KMS-11 (cell line): ENCODE results near the gene HTT.

Experiments used
- H2AFZ ChIP-seq: fragments of 200-600 bp; sonication (generic); 2 replicates; pipeline ENCODE4 v1.6.1; 2016; ENCODE audit warnings: antibody characterized with exemption, mixed run types, low read depth
- H3K27ac ChIP-seq: fragments of 200-600 bp; sonication (generic); 2 replicates; pipeline ENCODE4 v1.6.1; 2016; ENCODE audit warnings: mild to moderate bottlenecking, mixed run types
- H3K27me3 ChIP-seq: fragments of 200-600 bp; sonication (generic); 2 replicates; pipeline ENCODE4 v1.6.1; 2017; ENCODE audit warnings: mild to moderate bottlenecking, low read depth, mixed run types, moderate library complexity; ENCODE audit not compliant: insufficient read depth
- H3K36me3 ChIP-seq: fragments of 200-600 bp; sonication (generic); 2 replicates; pipeline ENCODE4 v1.6.1; 2017; ENCODE audit warnings: mild to moderate bottlenecking, mixed run types; ENCODE audit not compliant: insufficient read depth
- H3K4me1 ChIP-seq: fragments of 200-600 bp; sonication (generic); 2 replicates; pipeline ENCODE4 v1.6.1; 2016; ENCODE audit warnings: mild to moderate bottlenecking, low read depth, mixed run types; ENCODE audit not compliant: poor library complexity, severe bottlenecking
- H3K4me2 ChIP-seq: fragments of 200-600 bp; sonication (generic); 2 replicates; pipeline ENCODE4 v1.7.0; 2016; ENCODE audit warnings: mild to moderate bottlenecking, mixed run types
- H3K4me3 ChIP-seq: fragments of 200-600 bp; sonication (generic); IDR thresholded peaks from 2 replicates; pipeline ENCODE4 v1.6.1; 2017; ENCODE audit warnings: low read depth, low read length, mixed read lengths; ENCODE audit not compliant: insufficient read depth
- H3K79me2 ChIP-seq: fragments of 200-600 bp; sonication (generic); 2 replicates; pipeline ENCODE4 v1.6.1; 2016; ENCODE audit warnings: low read depth, mixed run types; ENCODE audit not compliant: insufficient read depth
- H3K9ac ChIP-seq: fragments of 200-600 bp; sonication (generic); 2 replicates; pipeline ENCODE4 v1.6.1; 2016; ENCODE audit warnings: mild to moderate bottlenecking, mixed run types
- H4K20me1 ChIP-seq: fragments of 200-600 bp; sonication (generic); 2 replicates; pipeline ENCODE4 v1.6.1; 2016; ENCODE audit warnings: mild to moderate bottlenecking, mixed run types; ENCODE audit not compliant: insufficient read depth
- TF ChIP-seq, protein P1 (sequence below): fragments of 200-600 bp; sonication (generic); conservative IDR thresholded peaks from 2 replicates; pipeline ENCODE4 v1.6.1; 2017; ENCODE audit warnings: low read depth, mild to moderate bottlenecking, antibody characterized with exemption, low read length, moderate library complexity, mixed read lengths

Gene HTT

GRCh38 chr4:3223956-3224748 is 149.7 kb downstream of the HTT start:
- no peaks in the 10 kb centered on the region for H3K4me1 ChIP-seq
- TF ChIP-seq, protein P1, sequence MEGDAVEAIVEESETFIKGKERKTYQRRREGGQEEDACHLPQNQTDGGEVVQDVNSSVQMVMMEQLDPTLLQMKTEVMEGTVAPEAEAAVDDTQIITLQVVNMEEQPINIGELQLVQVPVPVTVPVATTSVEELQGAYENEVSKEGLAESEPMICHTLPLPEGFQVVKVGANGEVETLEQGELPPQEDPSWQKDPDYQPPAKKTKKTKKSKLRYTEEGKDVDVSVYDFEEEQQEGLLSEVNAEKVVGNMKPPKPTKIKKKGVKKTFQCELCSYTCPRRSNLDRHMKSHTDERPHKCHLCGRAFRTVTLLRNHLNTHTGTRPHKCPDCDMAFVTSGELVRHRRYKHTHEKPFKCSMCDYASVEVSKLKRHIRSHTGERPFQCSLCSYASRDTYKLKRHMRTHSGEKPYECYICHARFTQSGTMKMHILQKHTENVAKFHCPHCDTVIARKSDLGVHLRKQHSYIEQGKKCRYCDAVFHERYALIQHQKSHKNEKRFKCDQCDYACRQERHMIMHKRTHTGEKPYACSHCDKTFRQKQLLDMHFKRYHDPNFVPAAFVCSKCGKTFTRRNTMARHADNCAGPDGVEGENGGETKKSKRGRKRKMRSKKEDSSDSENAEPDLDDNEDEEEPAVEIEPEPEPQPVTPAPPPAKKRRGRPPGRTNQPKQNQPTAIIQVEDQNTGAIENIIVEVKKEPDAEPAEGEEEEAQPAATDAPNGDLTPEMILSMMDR = no peak
- H3K79me2 ChIP-seq = no peaks in the 10 kb centered on the region
- no peaks in the 10 kb centered on the region for H4K20me1 ChIP-seq
- no peaks in the 10 kb centered on the region for H3K27me3 ChIP-seq
- no peak overlapping the region for H3K9ac ChIP-seq
- no peak overlapping the region for H3K4me2 ChIP-seq
- no peaks in the 10 kb centered on the region for H3K36me3 ChIP-seq
- no peak overlapping the region for H2AFZ ChIP-seq
- no peak overlapping the region for H3K27ac ChIP-seq
- no peak overlapping the region for H3K4me3 ChIP-seq

GRCh38 chr4:3225071-3225850 is 150.8 kb downstream of the HTT start:
- no peaks in the 10 kb centered on the region for H4K20me1 ChIP-seq
- H3K4me2 ChIP-seq = no peak overlapping the region
- H3K4me1 ChIP-seq = no peaks in the 10 kb centered on the region
- no peak overlapping the region for H3K9ac ChIP-seq
- no peak overlapping the region for H3K27ac ChIP-seq
- no peaks in the 10 kb centered on the region for H3K79me2 ChIP-seq
- H3K36me3 ChIP-seq = no peaks in the 10 kb centered on the region
- H3K27me3 ChIP-seq = no peaks in the 10 kb centered on the region
- no peak overlapping the region for H2AFZ ChIP-seq
- TF ChIP-seq, protein P1 = no peak
- H3K4me3 ChIP-seq = no peak overlapping the region

DNA sequence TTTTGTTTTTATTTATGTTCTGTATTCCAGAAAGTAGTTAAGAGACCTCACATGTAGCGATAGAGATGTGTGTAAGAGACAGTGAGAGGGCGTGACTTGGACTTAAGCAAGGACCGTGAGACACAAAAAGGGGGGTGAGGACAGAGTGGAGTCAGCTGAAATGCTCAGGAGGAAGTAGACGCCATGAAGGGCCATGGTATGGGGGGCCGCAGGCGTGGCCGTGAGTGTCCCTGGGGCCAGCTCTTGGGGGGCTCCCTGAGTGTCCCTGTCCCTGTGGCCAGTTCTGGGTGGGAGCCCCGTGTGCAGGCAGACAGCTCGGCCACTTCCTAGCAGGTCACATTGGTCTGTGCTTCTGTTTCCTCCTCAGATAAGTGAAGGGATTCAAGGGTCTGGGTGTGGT is 151.5 kb downstream of the HTT start:
- TF ChIP-seq, protein P1 = no peak
- Histone ChIP-seq H3K36me3 (no peaks in the 10 kb centered on the region), H3K4me2 (no peak overlapping the region), H3K9ac (no peak overlapping the region), H3K27me3 (no peaks in the 10 kb centered on the region), H4K20me1 (no peaks in the 10 kb centered on the region), H3K4me1 (no peaks in the 10 kb centered on the region), H3K79me2 (no peaks in the 10 kb centered on the region), H2AFZ (no peak overlapping the region), H3K4me3 (no peak overlapping the region), H3K27ac (no peak overlapping the region)

DNA sequence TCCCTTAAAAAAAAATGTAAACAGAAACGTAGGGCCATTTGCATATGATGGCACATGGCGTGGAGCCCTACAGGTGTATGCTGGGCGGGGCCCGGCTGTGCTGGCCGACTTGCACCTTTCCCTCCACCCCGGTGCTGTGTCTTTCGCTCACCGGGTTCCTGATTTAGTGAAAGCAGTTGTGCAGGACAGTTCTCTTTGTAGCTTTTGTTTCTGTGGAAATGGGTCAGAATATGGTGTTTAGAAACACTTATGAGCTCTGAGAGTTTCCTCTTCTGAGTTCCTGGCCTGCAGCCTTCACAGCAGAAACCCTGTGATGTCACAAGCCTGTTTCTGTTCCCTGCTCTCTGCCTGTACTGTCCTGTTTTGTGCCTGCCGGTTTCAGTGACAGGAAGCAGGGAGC is 152.0 kb downstream of the HTT start:
- Histone ChIP-seq H4K20me1 (no peaks in the 10 kb centered on the region), H3K27ac (no peak overlapping the region), H3K9ac (no peak overlapping the region), H3K27me3 (no peaks in the 10 kb centered on the region), H2AFZ (no peak overlapping the region), H3K4me2 (no peak overlapping the region), H3K4me3 (no peak overlapping the region), H3K4me1 (no peaks in the 10 kb centered on the region), H3K36me3 (no peaks in the 10 kb centered on the region), H3K79me2 (no peaks in the 10 kb centered on the region)
- TF ChIP-seq, protein P1 = no peak
